Prostate gland (tissue), 2 donors: ENCODE data around the gene RGS14. TPM values are rescaled to one million over a fixed set of nuclear protein-coding genes. Genes with fewer than 3 reads are reported as not detected.
A peak's percentile ranks its signal among the peaks of the same experiment; 100 is the strongest.

Source experiments
- DNase-seq: peaks from one replicate; pipeline ENCODE4 v3.0.0-alpha.2; 2019; ENCODE audit warnings: low spot score
- H3K27ac ChIP-seq, 2 donors: fragments of 200-600 bp; sonication (generic); 2 replicates each; pipeline ENCODE4 v1.5.1; 2017 to 2019
- H3K27me3 ChIP-seq: fragments of 200-600 bp; sonication (generic); replicated peaks from 2 replicates; pipeline ENCODE4 v1.5.1; 2019; ENCODE audit not compliant: insufficient read depth
- H3K36me3 ChIP-seq, 2 donors: fragments of 200-600 bp; sonication (generic); 1 replicate in 1 of 2; 2 replicates in 1 of 2; pipeline versions ENCODE4 v1.5.1 to v1.8.1; 2017 to 2019
- H3K4me1 ChIP-seq: fragments of 200-600 bp; sonication (generic); replicated peaks from 2 replicates; pipeline ENCODE4 v1.5.1; 2019
- H3K4me3 ChIP-seq, 2 donors: fragments of 200-600 bp; sonication (generic); 2 replicates each; pipeline ENCODE4 v1.5.1; 2017 to 2019
- H3K9me3 ChIP-seq: fragments of 200-600 bp; sonication (generic); 2 replicates; pipeline ENCODE4 v1.5.1; 2017
- POLR2A ChIP-seq: fragments of 450-650 bp; IDR thresholded peaks from one replicate; pipeline ENCODE4 v1.6.1; 2016; ENCODE audit warnings: antibody characterized with exemption, mild to moderate bottlenecking
- POLR2AphosphoS5 ChIP-seq: sonication (generic); formaldehyde crosslinking; IDR thresholded peaks from one replicate; pipeline ENCODE4 v1.6.1; 2017; ENCODE audit warnings: antibody characterized with exemption
- WGBS: methylation state at CpG from one replicate; pipeline ENCODE4 v1.1.5; 2018; 5-methylcytosine and 5-hydroxymethylcytosine counted together
- intact Hi-C: fragments of 100-400 bp; cut with DNase I; formaldehyde crosslinking; loops from one replicate; pipeline ENCODE4 v1.14.2; 2022
- total RNA-seq, 2 donors: library from RNA; depleted of rRNA; stranded (reverse); fragments of >200 nt; gene quantifications; one replicate each; pipeline ENCODE4 v1.1.0, GENCODE V29; 2016
- TF ChIP-seq, protein P1 (sequence below), 4 experiments: fragments of 200-600 bp in 2 of 4; fragments of 450-650 bp in 2 of 4; sonication (generic) in 2 of 4; IDR thresholded peaks; 1 replicate in 3 of 4; 2 replicates in 1 of 4; pipeline ENCODE4 v1.5.1; 2016 to 2019; ENCODE audit warnings: antibody characterized with exemption in 4 of 4, mild to moderate bottlenecking in 2 of 4, moderate library complexity in 2 of 4

RGS14 gene, protein sequence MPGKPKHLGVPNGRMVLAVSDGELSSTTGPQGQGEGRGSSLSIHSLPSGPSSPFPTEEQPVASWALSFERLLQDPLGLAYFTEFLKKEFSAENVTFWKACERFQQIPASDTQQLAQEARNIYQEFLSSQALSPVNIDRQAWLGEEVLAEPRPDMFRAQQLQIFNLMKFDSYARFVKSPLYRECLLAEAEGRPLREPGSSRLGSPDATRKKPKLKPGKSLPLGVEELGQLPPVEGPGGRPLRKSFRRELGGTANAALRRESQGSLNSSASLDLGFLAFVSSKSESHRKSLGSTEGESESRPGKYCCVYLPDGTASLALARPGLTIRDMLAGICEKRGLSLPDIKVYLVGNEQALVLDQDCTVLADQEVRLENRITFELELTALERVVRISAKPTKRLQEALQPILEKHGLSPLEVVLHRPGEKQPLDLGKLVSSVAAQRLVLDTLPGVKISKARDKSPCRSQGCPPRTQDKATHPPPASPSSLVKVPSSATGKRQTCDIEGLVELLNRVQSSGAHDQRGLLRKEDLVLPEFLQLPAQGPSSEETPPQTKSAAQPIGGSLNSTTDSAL
- total RNA-seq = 10 to 100 TPM; 13.3 to 24.2 TPM

DNA sequence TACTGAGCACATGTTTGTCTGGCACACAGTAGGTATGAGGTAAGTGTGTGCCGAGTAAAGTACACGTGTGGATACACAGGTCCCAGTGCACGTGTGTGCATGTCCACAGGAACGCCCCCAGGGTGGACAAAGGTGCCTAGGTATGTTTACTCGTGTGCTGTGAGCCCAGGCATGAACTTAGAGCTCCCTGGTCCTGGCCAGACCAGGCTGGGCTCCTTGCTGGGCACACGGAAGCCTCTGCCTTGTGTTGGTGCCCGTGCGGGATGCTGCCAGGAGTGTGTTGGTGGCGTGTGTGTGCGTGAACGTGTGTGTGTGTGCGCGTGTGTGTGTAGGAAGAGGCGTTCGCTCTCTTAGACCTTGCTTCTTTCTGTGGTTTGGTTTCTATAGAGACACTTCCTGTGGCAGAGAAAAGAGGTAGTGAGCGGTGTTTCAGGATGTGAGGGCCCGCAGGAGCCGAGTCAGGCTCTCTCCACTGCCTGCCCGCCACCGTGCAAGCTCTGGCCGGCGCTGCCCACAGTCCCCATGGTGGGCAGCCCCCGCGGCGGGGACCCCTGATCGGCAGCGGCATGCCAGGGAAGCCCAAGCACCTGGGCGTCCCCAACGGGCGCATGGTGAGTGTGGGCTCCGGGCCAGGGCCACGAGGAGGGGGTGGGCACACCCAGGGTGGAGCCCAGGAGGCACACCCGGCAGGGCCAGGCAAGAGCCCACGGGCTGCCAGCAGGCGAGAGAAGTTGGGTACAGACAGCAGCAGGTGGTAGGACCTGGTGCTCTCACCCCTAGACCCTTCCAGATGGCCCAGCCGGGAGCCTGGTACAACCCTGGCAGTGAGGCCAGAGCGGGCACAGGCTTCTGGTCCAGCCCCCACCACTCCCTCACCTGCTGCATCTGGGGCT lies at the start of gene RGS14:
RGS14 (plus strand) TSS at position 466 of the 893 bp plus-strand sequence; CDS start at position 567, 101 bp downstream.
- Histone ChIP-seq H3K4me3 (peak within 1 kb of the TSS; percentile 14 to 24), H3K9me3 (no peaks in the 10 kb centered on the region), H3K4me1 (no peaks in the 10 kb centered on the region), H3K36me3 (no peaks in the 10 kb centered on the region), H3K27me3 (no peaks in the 10 kb centered on the region), H3K27ac (no peak within 1 kb of the TSS)
- DNase-seq = no peak
- intact Hi-C loops = loop anchor here (5.0 kb wide), 1 partner anchor 45 kb away; the partner anchor contains the start of gene MXD3
- 24% methylated on average over 29 of the region's 37 CpGs for WGBS
- TF ChIP-seq POLR2AphosphoS5 = no peak
- TF ChIP-seq, protein P1, sequence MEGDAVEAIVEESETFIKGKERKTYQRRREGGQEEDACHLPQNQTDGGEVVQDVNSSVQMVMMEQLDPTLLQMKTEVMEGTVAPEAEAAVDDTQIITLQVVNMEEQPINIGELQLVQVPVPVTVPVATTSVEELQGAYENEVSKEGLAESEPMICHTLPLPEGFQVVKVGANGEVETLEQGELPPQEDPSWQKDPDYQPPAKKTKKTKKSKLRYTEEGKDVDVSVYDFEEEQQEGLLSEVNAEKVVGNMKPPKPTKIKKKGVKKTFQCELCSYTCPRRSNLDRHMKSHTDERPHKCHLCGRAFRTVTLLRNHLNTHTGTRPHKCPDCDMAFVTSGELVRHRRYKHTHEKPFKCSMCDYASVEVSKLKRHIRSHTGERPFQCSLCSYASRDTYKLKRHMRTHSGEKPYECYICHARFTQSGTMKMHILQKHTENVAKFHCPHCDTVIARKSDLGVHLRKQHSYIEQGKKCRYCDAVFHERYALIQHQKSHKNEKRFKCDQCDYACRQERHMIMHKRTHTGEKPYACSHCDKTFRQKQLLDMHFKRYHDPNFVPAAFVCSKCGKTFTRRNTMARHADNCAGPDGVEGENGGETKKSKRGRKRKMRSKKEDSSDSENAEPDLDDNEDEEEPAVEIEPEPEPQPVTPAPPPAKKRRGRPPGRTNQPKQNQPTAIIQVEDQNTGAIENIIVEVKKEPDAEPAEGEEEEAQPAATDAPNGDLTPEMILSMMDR (IDR thresholded peaks at IDR 0.05) = no peak
- TF ChIP-seq POLR2A = no peak

DNA sequence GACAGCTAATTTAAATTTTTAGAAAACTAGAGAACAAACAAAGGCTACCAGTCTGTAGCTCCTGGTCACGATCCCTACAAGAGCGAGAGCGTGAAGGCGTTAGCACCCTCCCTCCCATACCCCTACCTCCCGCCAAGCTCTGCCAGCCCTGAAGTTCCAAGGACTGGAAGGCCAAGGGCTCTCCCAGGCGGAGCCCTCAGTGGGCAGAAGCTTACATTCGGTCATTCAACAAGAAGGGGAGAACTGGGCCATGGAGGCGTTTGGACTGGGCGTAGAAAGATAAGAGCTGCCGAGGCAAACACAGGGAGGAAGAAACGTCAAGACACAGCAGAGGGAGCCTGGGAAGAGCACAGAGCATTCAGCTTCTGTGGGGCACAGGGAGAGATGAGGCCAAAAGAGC lies 49.0 kb upstream of the RGS14 start:
- Histone ChIP-seq H3K4me3 (no peak overlapping the region), H3K4me1 (peaks cover 11% of the 10 kb centered on the region), H3K9me3 (no peaks in the 10 kb centered on the region), H3K27me3 (no peaks in the 10 kb centered on the region), H3K27ac (no peak overlapping the region), H3K36me3 (peaks cover 0 to 3% of the 10 kb centered on the region in 2 donors)
- WGBS = 89% methylated on average over 11 of the region's 11 CpGs
- intact Hi-C loops = loop anchor here (5.0 kb wide), 1 partner anchor 196 kb away; no protein-coding TSS in a partner anchor
- no peak for DNase-seq
- TF ChIP-seq POLR2A (no peak), POLR2AphosphoS5 (no peak)
- TF ChIP-seq, protein P1 (IDR thresholded peaks at IDR 0.05) = no peak

DNA sequence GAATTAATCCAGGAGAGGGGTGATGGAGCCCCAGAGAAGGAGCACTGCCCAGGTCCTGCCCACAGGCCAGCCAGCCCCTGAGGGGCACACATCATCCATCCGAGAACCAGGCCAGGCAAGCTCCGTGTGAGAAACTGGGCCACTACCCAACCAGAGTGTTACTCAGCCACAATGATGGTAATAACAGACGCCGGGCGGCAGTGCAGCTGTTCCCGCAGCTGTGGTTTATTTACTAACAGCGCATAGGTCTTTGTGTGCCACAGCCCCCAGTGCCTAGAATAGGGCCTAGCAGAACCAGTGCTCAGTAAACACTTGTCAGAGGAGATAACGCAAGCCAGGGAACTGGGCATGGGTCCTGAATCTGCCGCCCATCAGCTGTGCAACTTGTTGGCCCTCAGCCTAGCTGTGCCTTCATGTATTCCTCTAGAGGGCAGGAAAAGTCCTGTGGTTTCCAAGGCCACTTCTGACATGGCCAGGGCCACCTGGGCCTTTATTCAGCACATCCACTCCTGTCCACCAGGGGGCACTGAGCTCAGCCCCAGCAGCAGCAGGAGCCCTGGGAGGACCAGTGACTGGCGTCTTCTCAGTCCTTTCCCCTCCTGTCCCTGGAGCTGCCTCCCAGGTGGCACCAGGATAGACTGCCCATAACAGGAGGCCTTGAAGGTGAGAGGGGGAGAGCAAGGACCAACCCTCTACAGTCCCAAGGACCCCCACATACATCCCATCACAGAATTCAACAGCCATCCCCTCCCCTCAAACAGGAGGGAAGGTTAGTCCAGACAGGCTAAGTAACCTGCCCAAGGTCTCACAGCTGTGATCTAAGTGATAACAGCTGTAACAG lies 48.2 kb upstream of the RGS14 start:
- Histone ChIP-seq H3K4me3 (no peak overlapping the region), H3K9me3 (no peaks in the 10 kb centered on the region), H3K4me1 (peaks cover 11% of the 10 kb centered on the region), H3K27ac (no peak overlapping the region), H3K27me3 (no peaks in the 10 kb centered on the region), H3K36me3 (peaks cover 0 to 3% of the 10 kb centered on the region in 2 donors)
- intact Hi-C loops = loop anchor here (5.0 kb wide), 2 partner anchors 48 to 197 kb away; partner anchors contain the start of gene RGS14
- TF ChIP-seq POLR2A = no peak
- TF ChIP-seq, protein P1 (IDR thresholded peaks at IDR 0.05) = peak; percentile 46 to 79 (median 66)
- TF ChIP-seq POLR2AphosphoS5 = peak; percentile 15
- WGBS = 57% methylated on average over 10 of the region's 10 CpGs
- DNase-seq = peak; percentile 65

DNA sequence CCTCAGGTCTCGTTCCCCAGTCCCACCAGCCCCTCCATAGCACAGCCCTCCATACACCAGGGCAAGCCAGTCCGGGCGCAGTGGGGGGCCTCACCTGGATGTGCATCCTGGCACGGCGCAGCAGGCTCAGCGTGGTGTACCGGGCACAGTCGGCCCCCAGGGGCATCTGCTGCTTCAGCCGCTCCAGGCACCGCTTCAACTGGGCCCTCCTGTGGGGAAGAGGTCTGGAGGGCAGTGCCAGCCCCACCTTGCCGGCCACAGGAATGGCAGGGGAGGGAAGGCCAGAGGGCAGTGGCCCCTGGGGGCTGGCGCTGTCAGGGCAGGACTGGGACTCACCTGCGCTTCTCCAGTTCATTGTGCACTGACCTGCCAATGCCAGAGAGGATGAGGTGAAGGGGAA lies 47.4 kb upstream of the RGS14 start:
- DNase-seq = no peak
- Histone ChIP-seq H3K9me3 (no peaks in the 10 kb centered on the region), H3K4me1 (peaks cover 11% of the 10 kb centered on the region), H3K4me3 (no peak overlapping the region), H3K36me3 (peaks cover 0 to 3% of the 10 kb centered on the region in 2 donors), H3K27me3 (no peaks in the 10 kb centered on the region), H3K27ac (no peak overlapping the region)
- intact Hi-C loops = loop anchor here (5.0 kb wide), 1 partner anchor 47 kb away; the partner anchor contains the start of gene RGS14
- TF ChIP-seq, protein P1 (IDR thresholded peaks at IDR 0.05) = no peak
- no peak for TF ChIP-seq POLR2AphosphoS5
- TF ChIP-seq POLR2A = no peak
- 88% methylated on average over 13 of the region's 13 CpGs for WGBS
